Nephron progenitor cell (in vitro differentiated cells): ENCODE results near the gene ZNF749.

Experiments used
- DNase-seq: peaks from one replicate; pipeline ENCODE4 v3.0.0; 2021
- H3K27ac Mint-ChIP-seq: 2 replicates; pipeline ENCODE4 v1.8.0; 2021; ENCODE audit warnings: mild to moderate bottlenecking, moderate library complexity, mixed read lengths
- H3K27me3 Mint-ChIP-seq: 2 replicates; pipeline ENCODE4 v1.8.0; 2021; ENCODE audit warnings: mild to moderate bottlenecking, low read depth, mixed read lengths; ENCODE audit not compliant: poor library complexity
- H3K36me3 Mint-ChIP-seq: 2 replicates; pipeline ENCODE4 v1.8.0; 2021; ENCODE audit warnings: low read depth, mixed read lengths
- H3K4me1 Mint-ChIP-seq: 2 replicates; pipeline ENCODE4 v1.8.0; 2021; ENCODE audit warnings: mixed read lengths
- H3K4me3 Mint-ChIP-seq: 2 replicates; pipeline ENCODE4 v1.8.0; 2021; ENCODE audit warnings: mild to moderate bottlenecking, moderate library complexity, mixed read lengths
- H3K9me3 Mint-ChIP-seq: 2 replicates; pipeline ENCODE4 v1.8.0; 2021; ENCODE audit warnings: mild to moderate bottlenecking, moderate library complexity, mixed read lengths
- CTCF ChIP-seq: fragments of 200-600 bp; sonication (generic); IDR thresholded peaks from 2 replicates; pipeline ENCODE4 v1.5.0; 2021; ENCODE audit warnings: antibody characterized with exemption

Gene ZNF749

GRCh38 chr19:57403737-57404563, 31.2 kb upstream of the ZNF749 start:
- no peak overlapping the region for H3K4me3 Mint-ChIP-seq
- no peak for TF ChIP-seq CTCF
- H3K4me1 Mint-ChIP-seq = no peaks in the 10 kb centered on the region
- H3K36me3 Mint-ChIP-seq = peaks cover 43% of the 10 kb centered on the region
- H3K27me3 Mint-ChIP-seq = peaks cover 7% of the 10 kb centered on the region
- H3K27ac Mint-ChIP-seq = no peak overlapping the region
- no peak for DNase-seq
- H3K9me3 Mint-ChIP-seq = peaks cover 39% of the 10 kb centered on the region

- H3K27me3 Mint-ChIP-seq = peaks cover 11% of the 10 kb centered on the region
Observed at GRCh38 chr19:57406516-57407123, 28.5 kb upstream of the ZNF749 start.

GRCh38 chr19:57410877-57411671, 24.1 kb upstream of the ZNF749 start, which contains the start of gene ZNF17:
Gene ZNF17 (plus strand): TSS chr19:57411161. CDS start chr19:57413616, 2,455 bp downstream.
- Mint-ChIP-seq H3K27ac (peak within 1 kb of the TSS; percentile 12), H3K27me3 (peaks cover 11% of the 10 kb centered on the region), H3K9me3 (no peaks in the 10 kb centered on the region), H3K4me3 (peak within 1 kb of the TSS; percentile 94), H3K4me1 (peaks cover 16% of the 10 kb centered on the region), H3K36me3 (peaks cover 24% of the 10 kb centered on the region)
- DNase-seq = peak; percentile 90
- TF ChIP-seq CTCF = no peak

More at GRCh38 chr19:57406516-57407123, 28.5 kb upstream of the ZNF749 start:
- Mint-ChIP-seq H3K4me1 (peaks cover 12% of the 10 kb centered on the region), H3K27ac (no peak overlapping the region), H3K4me3 (no peak overlapping the region), H3K36me3 (peaks cover 19% of the 10 kb centered on the region), H3K9me3 (peaks cover 19% of the 10 kb centered on the region)
- peak; percentile 75 for DNase-seq
- TF ChIP-seq CTCF = peak; percentile 70

- no peak for DNase-seq
- Mint-ChIP-seq H3K9me3 (peaks cover 28% of the 10 kb centered on the region), H3K36me3 (peaks cover 76% of the 10 kb centered on the region), H3K27ac (no peak overlapping the region), H3K4me1 (no peaks in the 10 kb centered on the region), H3K4me3 (no peak overlapping the region), H3K27me3 (no peaks in the 10 kb centered on the region)
- TF ChIP-seq CTCF = no peak
Observed at GRCh38 chr19:57419439-57419838, 15.7 kb upstream of the ZNF749 start.

GRCh38 chr19:57421037-57421436, 14.1 kb upstream of the ZNF749 start:
- Mint-ChIP-seq H3K4me1 (no peaks in the 10 kb centered on the region), H3K27me3 (no peaks in the 10 kb centered on the region)

More at GRCh38 chr19:57421037-57421436, 14.1 kb upstream of the ZNF749 start:
- no peak overlapping the region for H3K4me3 Mint-ChIP-seq
- no peak overlapping the region for H3K27ac Mint-ChIP-seq
- peaks cover 67% of the 10 kb centered on the region for H3K36me3 Mint-ChIP-seq
- DNase-seq = no peak
- peaks cover 28% of the 10 kb centered on the region for H3K9me3 Mint-ChIP-seq
- no peak for TF ChIP-seq CTCF
